CD4-positive, alpha-beta T cell treated with Interleukin-6 for 4 hours (primary cell): ENCODE results near the gene AP3S1.

Experiments
- DNase-seq: peaks from one replicate; pipeline ENCODE4 v3.0.0-alpha.2; 2020; ENCODE audit warnings: mixed read lengths

The AP3S1 gene

GRCh38 chr5:115946655-115947054, 104.9 kb downstream of the AP3S1 start:
- no peak for DNase-seq

- no peak for DNase-seq
These were observed 105.5 kb downstream of the AP3S1 start for GRCh38 chr5:115947260-115947659.

- DNase-seq: no peak
These were observed 106.4 kb downstream of the AP3S1 start for GRCh38 chr5:115948091-115948534.

GRCh38 chr5:115949096-115949495, 107.4 kb downstream of the AP3S1 start:
- DNase-seq: no peak

- no peak for DNase-seq
These were observed 110.9 kb downstream of the AP3S1 start for GRCh38 chr5:115952588-115952987.

GRCh38 chr5:115954144-115954543, 112.4 kb downstream of the AP3S1 start:
- no peak for DNase-seq

- no peak for DNase-seq
These were observed 115.2 kb downstream of the AP3S1 start for GRCh38 chr5:115956957-115957356.

GRCh38 chr5:115961381-115962238, 119.9 kb downstream of the AP3S1 start:
- DNase-seq: no peak

GRCh38 chr5:115962239-115962564, 120.5 kb downstream of the AP3S1 start, which contains the start of gene LVRN:
LVRN (plus strand) TSS chr5:115962475; CDS start chr5:115962618, 143 bp downstream.
- no peak for DNase-seq

GRCh38 chr5:115962565-115963402, 121.0 kb downstream of the AP3S1 start:
- DNase-seq: no peak

GRCh38 chr5:115963566-115963965, 121.8 kb downstream of the AP3S1 start:
- DNase-seq: no peak
